ENCODE data around the gene PNP. TPM values are rescaled to one million over a fixed set of nuclear protein-coding genes. Genes with fewer than 3 reads are reported as not detected.
"Not testable (repeated sequence)": the region's sequence is repeated elsewhere in the genome, so short reads cannot be mapped to it uniquely, and the experiment has no call there.

Gene PNP
- 12.9 TPM for polyA plus RNA-seq (2013, experiment 1 of 2; ENCODE audit: insufficient read length)
- polyA plus RNA-seq (2013, experiment 2 of 2; ENCODE audit: insufficient read length): 13.9 TPM

DNA sequence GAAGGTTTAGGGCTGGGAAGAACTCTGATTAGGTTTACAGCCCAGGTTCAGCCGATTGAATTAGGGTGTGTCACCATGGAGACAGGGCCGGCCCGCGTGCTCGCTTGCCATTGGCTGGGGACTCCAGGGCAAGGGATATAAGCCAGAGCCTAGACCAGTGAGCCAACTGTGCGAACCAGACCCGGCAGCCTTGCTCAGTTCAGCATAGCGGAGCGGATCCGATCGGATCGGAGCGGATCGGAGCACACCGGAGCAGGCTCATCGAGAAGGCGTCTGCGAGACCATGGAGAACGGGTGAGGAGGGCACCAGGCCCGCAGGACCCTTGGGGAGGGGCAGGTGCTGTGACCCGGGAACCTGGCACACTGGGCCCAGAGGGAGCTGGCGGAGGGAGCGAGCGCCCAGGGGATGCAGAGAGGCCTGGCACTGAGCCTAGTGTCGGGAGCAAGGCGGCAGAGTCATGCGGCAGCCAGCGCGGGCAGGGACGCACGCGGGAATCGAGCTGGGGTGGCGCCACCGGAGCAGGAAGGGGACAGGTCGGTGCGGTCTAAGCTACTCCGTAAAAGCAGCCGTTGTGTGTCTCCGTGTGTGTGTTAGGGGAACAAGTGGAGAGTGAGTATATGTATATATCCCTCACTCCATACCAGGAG lies at the start of gene PNP:
Gene PNP, plus strand, starts transcription at position 165 of the 648 bp plus-strand sequence. Its CDS starts 119 bp downstream, at position 284.
- DNase-seq: peak; percentile 85

GRCh38 chr14:20419419-20419818 lies 49.8 kb upstream of the PNP start:
- no peak for DNase-seq

- no peak for DNase-seq
Observed at GRCh38 chr14:20421267-20421666, 47.9 kb upstream of the PNP start.

GRCh38 chr14:20422886-20423285 lies 46.3 kb upstream of the PNP start:
- DNase-seq: no peak

DNA sequence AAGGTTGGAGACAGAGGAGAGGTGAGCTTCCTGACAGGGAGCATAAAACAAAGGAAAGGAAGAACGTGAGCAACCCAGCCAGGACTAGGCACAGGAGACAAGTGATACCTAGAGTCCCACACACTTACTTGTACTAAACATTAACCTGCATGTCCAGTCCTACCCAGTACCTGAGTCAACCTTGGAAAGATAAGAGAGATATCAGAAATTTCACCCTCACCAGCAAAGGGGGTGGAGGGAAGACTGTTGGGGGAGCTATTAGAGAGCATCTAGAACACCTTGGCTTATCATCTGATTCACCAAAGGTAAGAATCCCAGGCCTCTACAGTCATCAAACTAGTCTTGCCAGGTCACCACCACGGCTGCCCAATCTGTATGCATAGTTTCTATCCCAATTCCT lies 44.4 kb upstream of the PNP start:
- no peak for DNase-seq

- peak; percentile 39 for DNase-seq
Observed at GRCh38 chr14:20427231-20428009, 41.8 kb upstream of the PNP start.

- no peak for DNase-seq
Observed at GRCh38 chr14:20428010-20428365, 41.2 kb upstream of the PNP start.

- no peak for DNase-seq
Observed at GRCh38 chr14:20428802-20429201, 40.4 kb upstream of the PNP start.

GRCh38 chr14:20429801-20430669 lies 39.2 kb upstream of the PNP start:
- DNase-seq: no peak

DNA sequence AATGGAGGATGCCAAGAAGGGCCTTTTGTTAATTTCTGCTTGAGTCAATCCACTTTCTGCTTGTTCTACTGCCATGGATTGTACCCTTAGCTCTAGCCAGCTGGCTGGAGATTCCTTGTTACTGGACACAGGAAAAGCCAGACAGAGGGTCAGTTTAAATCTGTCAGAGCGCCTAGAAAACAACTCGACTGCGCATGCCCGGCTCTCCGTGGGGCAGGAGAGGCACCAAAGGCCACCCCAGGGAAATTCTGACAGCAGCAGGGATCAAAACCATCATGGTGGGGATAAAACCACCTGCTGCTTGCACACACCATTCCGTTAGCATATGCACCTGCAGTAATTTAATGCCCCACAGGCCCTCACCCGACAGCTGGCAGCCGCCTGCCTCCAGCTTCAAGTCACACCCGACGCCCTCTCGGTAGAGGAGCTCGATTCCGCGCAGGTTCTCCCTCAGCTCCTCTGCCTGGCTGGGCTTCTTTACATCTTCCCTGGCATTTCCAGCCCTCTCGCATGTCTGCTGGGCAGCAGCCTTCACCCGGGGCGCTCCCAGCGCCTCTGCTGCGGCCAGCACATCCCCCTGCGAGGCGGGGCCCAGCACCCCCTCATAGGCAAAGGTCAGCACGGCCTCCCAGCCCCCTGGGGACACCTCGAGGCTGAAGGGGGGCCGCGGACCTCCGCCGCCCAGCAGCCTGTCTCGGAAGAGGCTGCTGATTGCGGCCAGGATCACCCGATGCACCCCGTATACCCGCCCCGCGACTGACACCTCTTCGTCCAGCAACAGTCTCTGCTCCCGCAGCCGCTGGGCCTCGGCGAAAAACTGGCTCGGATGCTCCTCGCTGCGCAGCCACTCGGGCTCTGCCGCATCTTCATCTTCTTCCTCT lies 34.3 kb upstream of the PNP start:
- no peak for DNase-seq

GRCh38 chr14:20435582-20436362 lies 33.4 kb upstream of the PNP start, which contains the start of gene KLHL33:
Gene KLHL33 (minus strand): TSS chr14:20436166. CDS start chr14:20435811, 355 bp downstream.
- DNase-seq: no peak

DNA sequence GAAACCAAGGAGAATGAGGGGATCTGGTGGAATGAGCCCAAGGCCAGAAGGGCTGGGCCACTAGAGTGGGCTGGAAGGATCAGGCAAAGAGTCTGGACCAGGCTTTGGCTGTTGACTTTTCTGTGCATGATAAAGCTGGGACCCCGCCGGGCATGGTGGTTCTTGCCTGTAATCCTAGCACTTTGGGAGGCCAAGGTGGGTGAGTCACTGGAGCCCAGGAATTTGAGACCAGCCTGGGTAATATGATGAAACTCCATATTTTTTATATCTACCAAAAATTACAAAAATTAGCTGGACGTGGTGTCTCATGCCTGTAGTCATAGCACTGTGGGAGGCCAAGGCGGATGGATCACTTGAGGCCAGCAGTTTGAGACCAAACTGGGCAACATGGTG lies 32.8 kb upstream of the PNP start:
- DNase-seq: peak; percentile 91

- no peak for DNase-seq
Observed at GRCh38 chr14:20438664-20439063, 30.5 kb upstream of the PNP start.

DNA sequence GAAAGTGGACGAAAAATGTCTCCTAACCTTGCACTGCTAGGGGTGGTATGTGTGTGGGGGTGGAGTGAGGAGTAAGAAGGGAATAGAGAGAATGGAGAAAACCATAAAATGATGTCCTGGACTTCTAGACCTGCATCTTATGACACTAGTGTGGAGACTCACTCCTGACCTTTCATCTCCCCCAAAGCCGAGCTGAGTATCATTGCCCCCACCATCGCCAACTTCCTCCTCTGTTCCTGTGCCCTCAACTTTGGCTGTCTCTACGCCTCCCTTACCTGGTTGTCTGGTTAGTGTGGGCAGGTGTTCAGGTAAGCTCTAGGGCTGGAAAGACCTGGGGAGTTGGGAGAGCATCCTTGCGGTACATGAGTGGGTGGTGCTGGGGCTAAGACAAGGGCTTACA lies 28.7 kb upstream of the PNP start:
- DNase-seq: no peak

- DNase-seq: no peak
Observed at GRCh38 chr14:20440882-20441281, 28.3 kb upstream of the PNP start.

DNA sequence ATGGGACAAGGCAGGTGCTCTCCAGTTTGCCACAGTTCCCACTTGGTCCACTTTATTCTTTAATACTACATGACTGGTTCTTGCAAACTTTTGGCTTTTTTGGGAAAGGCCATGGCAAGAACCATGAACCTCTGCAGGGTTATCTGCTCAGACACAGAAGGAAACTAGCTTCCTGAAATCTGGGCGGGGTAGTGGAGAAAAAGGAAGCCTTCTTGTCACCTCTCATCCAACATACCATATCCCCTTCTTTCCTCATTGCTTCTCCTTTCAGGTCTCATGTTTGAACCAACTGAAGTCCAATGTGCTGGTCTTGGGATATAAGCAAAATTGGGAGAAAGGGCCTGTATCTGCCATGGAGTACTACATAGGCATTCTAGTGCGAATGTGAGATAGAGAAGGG lies 27.7 kb upstream of the PNP start:
- DNase-seq: no peak

DNA sequence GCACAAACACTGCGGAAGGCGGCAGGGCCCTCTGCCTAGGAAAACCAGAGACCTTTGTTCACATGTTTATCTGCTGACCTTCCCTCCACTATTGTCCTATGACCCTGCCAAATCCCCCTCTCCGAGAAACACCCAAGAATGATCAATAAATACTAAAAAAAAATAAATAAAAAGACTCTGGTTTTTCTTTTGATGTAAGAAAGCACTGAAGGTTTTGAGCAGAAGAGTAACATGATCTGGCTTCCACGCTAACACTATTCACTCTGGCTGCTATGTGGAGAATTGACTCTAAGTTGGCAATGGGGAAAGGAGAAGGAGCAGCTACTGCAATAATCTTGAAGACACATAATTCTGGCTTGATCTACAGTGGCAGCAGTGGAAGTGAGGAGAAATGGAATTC lies 25.6 kb upstream of the PNP start:
- DNase-seq: not testable (repeated sequence)

DNA sequence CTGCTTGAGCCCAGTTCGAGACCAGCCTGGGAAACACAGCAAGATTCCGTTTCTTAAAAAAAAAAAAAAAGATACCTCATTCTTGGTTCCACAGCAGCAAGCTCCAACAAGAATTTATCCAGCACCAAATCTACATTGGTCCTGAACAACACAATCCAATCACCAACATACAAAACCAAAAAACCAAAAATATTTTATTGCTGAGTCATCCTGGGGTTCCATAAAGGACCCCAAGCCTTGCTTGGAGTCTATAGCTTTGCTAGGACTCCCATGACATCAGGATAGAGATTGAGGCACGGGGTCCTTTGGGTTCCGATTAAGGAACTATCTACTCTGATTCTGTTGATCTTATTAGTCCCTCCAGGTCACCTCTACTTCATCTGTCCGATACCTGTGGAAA lies 22.3 kb upstream of the PNP start:
- no peak for DNase-seq

GRCh38 chr14:20452831-20453230 lies 16.4 kb upstream of the PNP start:
- not testable (repeated sequence) for DNase-seq

- DNase-seq: peak; percentile 99
Observed at GRCh38 chr14:20454516-20455354, 14.5 kb upstream of the PNP start, which contains the start of the genes APEX1 and OSGEP. Gene APEX1 (plus strand): TSS chr14:20455226. CDS start chr14:20455646, 420 bp downstream. Gene OSGEP (minus strand): TSS chr14:20454812. CDS start chr14:20454683, 129 bp downstream.
